Measurements from ENCODE around the gene USP20.

USP20 gene

DNA sequence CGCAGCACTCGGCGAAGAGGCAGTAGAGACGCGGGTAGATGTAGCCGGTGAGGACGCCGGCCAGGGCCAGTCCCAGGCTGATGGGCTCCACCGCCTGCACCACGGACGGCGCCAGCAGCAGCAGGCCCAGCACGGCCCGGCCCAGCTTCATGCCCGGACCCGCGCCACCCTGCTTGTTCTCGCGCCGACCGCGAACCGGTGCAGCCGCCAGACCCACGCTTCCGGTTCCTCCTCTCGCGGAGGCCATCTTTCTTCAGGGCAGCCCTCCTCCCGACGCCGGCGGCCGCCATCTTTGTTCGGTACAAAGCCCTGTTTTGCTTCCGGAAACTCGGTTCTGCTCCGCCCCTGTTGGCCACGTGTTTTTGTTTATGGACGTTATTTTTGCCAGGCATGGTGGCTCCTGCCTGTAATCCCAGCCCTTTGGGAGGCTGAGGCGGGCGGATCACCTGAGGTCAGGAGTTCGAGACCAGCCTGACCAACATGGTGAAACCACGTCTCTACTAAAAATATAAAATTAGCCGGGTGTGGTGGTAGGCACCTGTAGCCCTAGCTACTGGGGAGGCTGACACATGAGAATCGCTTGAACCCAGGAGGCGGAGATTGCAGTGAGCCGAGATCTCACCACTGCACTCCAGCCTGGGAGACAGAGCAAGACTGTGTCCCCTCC lies 11.2 kb upstream of the USP20 start, which contains the start of gene TOR1A:
TSS of gene TOR1A (minus strand) at position 202 of the 667 bp plus-strand sequence. CDS start at position 151, 51 bp downstream.
- DNase-seq, result peak; percentile 93

DNA sequence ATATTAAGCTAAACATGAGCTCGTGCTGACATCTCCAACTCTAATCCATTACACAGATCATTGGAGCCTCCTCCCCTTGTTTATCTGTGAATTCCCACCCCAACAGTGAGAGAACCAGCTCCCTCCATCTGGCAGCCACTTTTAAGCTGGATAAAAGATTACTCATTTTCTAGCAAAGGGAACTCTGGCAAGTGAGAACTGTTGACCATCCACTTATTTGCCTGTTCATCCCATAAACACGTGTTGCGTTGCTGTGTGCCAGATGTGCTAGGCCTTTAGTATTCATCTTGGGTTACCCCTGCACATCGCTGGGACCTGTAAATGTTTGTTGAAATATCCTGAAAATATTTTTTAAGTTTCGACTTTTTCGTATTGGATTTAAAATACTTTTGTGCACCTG lies 8.9 kb upstream of the USP20 start:
- no peak for DNase-seq

DNA sequence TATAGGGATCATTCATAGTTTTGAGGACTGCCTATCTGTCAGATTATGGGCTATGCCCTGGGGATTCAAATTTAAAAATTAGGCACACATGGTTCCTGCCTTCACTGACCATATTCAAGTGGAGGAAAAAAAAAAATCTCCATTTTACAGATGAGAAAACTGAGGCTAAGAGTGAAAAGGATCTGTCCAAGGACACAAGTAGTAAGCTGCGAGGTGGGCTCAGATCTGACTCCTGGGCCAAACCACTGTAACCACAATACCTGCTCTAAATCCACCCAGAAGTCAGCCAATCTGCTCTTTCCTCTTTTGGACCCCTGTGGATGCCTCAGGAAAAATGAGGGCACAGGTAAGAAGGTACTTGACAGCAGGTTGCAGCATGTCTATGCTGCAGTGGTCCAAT lies 8.5 kb upstream of the USP20 start:
- DNase-seq, result no peak

DNA sequence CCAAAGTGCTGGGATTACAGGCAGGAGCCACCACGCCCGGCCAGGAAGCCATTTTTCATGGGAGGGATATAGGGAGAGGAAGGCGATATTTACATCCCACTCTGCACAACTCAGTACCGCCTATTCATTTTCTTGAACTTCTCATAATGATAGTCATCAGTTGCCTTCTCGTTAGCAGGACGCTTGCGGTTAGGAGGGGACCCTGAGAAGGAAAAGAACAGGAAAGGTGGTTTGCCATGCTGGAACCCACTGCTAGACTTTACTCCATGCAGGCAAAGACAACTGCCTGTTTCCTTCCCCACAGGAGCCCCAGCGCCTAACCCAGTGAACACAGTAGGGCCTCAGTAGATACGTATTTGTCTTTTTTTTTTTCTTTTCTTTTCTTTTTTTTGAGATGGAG lies 7.2 kb upstream of the USP20 start:
- no peak for DNase-seq

DNA sequence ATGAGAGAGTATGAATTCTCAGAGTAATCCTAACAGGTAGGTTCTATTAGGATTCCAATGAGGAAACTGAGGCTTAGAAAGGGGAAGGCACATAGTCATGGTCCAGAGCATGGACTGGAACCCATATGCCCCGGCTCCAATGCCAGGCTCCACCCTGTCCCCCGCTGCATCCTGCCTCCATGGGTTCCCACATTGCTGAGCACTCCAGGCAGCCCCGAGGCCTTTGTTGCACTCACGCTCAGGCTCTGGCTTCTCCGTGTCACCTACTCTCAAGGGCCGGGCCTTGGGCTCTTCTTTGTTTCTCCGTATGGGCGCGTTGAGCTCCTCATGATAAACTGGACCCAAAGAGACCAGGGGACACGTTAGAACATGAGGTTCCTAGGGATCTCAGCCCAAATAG lies 6.3 kb upstream of the USP20 start:
- no peak for DNase-seq

DNA sequence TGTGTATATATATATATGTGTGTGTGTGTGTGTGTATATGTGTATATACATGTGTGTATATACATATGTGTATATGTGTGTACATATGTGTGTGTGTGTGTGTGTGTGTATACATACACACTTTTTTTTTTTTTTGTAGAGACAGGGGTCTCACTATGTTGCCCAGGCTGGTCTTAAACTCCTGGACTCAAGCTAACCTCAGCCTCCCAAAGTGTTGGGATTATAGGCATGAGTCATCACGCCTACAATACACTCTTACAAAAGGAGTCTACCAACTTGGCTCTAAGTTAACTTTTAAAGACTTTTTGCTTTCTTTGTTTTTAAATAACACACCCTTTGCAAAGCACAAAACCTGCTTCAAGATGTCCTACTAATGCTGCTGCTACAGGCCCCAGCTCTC lies 2.3 kb upstream of the USP20 start:
- no peak for DNase-seq

DNA sequence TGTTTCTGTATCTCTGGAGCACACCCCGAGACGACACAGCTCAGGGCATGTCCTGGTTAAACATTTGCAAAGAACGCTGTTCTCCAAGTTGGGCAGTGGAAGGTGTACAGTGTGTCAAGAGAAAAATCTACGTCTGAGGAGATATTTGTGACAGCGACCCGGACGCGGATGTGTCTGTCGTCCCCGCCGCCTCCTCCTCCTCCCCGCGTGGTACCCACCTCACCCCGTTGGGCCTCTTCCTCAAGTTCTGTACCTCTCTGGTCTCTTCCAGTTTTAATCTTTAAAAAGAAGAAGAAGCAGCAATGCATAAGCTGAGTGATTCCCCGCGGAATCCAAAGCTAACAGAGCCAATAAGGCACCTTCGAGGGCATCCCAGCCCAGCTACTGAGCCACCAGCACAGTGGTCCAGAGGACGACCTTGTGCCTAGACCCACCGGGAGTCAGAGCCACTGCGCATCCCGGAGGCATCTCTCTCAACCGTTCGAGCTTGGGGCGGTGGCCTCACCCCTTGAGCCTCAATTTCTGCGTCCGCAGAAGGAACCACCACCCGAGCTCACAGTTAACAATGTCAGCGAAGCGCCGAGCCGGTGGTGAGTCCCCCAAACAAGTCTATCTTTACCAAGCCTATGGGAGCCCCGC lies 650 bp upstream of the USP20 start:
- DNase-seq, result peak in 1 of 2 donors; percentile 39

DNA sequence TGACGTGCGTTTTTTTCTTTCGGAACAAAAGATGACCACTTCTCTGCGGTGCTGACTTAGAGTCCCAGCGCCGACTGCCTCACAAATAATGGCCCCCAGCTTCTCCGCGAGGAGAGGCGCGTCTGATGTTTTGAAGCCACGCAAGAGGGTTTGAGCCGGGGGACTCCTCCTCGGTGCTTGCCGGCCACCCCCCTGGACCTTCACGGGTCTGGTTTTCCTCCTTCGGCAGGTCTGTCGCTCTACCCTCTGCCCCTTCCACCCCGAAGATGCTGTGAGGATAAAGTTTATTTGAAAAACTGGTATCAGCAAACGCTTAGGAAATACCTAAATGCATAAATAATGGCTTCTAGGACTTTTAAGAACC lies 584 bp downstream of the USP20 start:
- DNase-seq, result no peak

DNA sequence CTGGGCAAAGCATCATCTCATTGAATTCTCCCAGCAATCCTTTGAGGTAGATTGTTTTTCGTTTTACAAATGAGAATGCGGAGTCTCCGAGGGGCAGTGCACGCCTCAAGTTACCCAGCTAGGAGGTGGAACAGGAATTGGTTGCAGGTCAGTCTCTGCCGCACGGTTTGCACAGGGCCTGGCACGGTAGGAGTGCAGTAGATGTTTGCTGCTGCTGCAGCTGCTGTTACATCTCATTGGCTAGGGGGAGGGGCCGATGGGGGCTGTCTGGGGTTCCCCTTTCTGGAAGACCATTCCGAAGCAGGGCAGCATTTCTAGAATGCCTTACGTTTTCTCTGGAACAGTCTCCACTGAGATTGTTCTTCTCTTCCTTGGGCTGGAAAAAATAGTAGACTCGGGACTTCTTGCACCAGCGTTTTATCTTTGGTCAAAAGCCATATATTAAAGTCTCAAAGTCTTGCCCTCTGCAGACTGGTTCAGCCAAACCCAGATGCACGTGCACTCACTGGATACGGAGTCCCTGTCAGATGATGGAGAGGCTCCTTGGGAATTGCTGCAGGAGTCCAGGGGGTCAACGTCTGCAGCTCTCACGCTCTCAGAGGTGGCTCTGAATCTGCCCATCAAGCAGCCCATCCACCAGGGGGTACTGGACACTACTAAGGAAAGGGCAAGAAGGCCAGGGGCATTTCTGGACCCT lies 1.2 kb downstream of the USP20 start:
- peak; percentile 53 to 58 for DNase-seq

DNA sequence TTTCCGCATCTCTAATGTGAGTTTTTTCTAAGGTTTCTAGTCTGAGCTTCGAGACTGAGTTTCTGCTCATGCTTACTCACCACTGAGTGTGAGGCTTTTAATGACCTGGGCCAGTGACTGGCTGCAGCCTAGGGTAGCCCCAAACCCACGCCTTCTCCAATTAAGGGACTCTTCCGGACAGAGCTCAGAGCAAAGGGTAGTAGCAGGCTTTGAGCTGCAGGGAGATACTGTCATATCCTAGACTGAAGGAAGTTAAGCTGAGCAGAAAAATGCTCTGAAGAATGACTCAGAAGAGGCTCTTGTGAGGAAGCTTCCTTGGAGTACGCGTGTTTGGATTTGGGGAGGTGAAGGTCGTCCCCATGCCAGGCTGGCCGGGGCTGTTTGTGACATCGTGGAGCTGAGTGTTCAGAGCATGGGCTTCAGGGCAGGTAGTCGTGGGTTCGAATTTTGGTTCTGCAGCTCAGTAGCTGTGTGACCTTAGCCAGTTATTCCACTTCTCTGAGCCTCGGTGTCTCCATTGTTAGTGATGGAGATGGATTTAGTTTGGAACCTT lies 3.5 kb downstream of the USP20 start:
- no peak for DNase-seq

DNA sequence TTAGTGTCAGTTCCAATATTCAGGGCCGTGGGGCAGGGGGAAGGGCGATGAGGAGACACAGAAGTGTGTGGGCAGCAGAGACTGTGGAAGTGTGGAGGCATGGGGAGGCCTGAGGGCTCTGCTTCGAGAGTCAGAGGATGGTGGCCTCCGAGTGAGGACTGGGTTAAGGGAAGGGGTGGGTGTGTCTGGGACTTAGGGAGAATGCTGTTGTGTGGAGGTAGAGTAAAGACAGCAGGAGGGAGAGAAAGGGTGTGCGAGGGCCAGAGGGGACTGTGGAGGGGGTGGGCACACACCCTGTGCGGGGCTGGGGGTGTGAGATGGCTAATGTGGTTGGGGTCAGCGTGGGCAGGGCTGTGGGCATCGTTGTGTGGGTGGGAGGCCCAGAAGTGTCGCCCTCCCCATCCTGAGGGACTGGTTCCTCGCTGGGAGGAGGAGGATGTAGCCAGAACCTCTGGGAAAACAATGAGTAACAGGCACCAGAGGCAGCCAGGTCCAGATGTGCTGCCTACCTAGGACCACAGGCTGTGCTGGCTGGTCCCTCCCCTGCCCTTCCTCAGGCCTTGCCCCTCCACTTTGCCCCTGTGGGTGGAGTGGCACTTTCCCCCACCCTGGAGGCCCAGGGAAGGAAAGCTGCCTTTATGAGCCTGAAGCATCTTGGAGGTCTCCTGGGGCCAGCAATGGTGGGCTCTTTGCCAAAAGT lies 4.2 kb downstream of the USP20 start:
- no peak for DNase-seq

DNA sequence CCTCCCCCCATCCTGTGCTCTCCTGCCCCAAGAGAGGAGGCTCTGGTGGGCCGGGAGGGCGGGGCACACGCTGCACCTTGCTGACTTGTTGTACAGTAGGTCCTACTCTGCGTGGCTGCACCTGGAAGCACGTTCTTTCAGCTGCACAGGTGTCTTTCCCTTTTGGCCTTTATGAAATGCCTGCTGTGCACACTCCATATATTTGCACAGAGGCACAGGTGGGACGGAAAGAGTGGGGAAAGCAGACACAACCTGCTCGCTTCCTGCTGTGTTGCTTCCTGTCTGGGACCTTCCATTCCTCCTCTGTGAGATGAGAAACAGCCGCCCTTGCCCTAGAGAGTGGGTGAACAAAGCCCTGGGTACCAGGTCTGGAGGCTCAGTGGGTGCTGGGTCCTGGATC lies 4.8 kb downstream of the USP20 start:
- DNase-seq, result no peak

DNA sequence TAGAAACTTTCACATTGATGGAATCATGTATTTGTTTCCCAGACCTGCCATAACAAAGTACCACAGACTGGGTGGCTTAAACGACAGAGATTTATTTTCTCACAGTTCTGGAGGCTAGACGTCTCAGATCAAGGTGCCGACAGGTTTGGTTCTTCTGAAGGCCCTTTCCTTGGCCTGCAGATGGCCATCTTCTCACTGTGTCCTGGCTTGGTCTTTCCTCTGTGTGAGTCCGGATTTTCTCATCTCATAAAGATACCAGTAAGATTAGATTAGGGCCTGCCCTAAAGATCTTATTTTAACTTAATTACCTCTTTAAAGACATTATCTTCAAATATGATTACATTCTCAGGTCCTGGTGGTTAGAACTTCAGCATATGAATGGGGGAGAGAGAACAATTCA lies 5.8 kb downstream of the USP20 start:
- no peak for DNase-seq

DNA sequence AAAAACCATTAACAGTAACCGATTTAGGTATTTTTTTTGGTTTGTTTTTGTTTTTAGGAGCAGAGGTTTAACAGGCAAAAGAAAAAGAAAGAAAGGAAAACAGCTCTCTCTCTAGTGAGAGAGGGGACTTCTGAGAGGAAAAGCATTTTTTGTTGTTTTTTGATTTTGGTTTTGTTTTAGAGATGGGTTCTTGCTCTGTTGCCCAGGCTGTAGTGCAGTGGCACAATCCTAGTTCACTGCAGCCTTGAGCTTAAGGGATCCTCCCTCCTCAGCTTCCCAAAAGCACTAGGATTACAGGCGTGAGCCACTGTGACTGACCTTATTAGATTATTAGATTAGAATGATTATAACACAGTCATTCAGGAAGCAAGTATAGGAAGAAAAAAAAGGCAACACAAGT lies 10.1 kb downstream of the USP20 start:
- DNase-seq, result no peak

DNA sequence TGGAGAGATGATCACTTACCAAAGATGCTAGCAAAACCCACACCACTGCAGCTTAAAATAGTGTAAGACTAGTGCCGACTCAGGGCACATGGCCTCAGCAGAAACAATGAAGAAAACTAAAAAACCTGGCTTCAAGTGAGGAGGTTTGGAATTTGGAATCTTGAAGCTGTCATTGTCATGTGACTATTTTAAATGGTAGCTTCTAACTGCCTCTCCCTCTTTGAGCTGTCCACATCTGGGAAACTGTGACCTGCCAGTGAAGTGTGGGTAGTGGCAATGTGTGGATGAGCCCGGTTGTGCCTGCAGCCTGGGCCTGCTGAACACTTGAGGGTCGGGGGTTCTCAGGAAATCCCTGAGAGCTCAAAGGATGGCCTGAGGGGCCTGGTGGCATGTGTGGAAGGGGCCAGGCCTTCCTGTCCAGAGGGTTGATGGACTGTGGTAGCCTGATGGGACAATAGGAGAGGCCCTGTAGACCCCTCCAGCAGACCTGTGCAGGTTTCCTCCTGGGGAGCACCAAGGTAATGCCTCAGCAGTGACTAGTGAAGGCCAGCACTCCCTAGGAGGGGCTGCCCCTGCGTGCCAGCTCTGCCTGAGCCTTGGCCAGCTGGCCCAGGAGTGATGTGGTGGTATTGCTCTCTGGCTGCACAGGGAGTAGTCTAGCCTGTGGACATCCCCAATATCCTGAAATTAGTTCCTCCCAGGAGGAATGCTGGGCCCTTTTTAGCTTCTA lies 13.6 kb downstream of the USP20 start:
- DNase-seq, result no peak

DNA sequence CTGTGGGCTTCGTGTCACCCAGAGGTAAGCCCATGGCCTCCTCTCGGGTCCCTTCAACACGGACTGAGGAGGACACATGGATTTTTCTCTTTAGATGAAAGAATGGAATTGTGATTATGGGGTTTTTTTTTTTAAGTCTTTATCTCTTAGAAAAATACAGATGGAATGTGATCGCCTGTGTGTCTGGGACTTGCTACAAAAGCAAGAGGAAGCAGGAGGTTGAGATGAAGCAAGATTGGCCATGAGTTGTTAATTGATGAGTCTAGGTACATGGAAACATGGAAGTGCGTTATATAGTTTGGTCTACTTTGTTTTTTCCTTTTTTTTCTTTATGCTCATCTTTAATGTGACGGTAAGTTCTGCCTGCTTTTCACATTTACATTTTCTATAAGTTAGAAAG lies 14.6 kb downstream of the USP20 start:
- no peak for DNase-seq

DNA sequence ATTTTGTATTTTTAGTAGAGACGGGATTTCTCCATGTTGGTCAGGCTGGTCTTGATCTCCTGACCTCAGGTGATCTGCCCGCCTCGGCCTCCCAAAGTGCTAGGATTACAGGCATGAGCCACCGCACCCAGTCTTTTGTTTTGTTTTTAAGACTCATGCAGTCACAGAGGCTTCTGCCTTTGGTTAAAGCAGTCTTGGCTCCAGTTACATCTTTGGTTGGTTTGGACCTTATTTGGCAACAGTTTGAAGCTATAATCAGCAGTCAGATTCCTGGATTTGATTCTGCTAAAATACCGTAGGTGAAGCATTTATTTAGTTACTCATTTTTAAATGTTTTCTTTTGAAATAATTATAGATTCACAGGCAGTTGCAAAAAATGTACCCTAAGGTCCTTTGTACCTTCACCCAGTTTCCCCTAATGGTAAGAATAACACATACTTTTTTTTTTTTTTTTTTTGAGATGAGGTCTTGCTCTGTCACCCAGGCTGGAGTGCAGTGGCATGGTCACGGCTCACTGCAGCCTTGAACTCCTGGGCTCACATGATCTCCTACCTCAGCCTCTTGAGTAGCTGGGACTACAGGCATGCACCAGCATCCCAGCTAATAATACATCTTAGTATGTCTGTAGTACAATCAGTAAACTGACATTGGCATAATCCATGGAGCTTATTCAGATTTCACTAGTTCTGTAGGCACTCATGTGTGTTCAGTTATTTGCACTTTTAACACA lies 15.7 kb downstream of the USP20 start:
- DNase-seq, result no peak

DNA sequence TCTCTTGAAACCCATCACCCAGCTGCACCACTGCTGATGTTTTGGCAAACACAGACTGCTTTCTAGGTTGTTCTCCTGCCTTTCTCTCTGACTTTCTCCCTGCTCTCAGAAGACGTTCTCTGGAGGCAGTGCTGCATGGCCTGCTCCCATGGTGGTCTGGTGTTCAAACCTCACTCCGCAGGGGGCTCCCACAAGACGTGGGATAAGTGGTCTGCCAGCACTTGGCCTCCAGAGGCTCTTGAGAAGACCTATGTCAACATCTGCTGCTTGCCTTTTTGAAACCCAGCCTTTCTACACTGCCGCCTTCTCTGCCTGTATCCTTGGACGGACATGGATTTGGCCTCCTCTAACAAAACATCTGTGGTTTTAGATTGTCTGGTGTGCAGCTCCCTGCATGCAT lies 16.6 kb downstream of the USP20 start:
- DNase-seq, result no peak

DNA sequence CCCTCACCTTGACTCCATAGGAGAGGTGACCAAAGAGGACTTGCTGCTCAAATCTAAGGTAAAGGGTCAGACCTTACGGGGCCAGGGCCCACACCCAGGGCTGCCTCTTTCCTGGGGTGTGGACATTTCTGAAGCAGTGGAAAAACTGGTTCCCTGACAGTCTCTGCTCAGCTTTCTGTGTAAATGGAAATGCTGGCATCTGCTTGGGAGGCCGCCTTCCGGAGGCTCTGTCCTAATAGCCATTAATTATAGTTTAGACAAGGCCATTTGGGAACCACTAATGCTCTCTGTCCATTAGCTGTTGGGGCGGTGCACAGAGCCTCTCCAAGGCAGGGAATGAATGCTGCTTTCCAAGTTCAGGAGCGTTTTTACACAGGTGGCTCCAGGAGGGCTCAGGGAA lies 17.3 kb downstream of the USP20 start:
- DNase-seq, result no peak

DNA sequence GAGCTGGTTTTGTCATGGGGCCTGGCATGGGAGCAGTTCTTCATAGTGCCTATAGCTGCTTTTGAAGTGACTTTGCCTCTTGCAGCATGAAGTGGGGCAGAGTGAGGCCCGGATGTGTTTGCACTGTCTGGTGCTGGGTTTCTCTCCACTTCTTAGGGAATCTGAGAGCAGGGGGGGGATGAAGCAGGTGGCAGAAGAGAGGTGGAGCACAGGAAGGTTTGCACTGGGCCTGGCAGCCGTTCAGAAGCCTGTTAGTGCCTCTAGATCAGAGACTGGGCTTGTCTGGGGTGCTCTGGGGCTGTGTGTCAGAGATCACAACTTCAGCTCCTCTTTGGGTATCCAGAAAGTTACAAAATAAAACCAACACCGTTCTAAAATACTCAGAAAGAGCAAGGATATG lies 18.4 kb downstream of the USP20 start:
- no peak for DNase-seq

DNA sequence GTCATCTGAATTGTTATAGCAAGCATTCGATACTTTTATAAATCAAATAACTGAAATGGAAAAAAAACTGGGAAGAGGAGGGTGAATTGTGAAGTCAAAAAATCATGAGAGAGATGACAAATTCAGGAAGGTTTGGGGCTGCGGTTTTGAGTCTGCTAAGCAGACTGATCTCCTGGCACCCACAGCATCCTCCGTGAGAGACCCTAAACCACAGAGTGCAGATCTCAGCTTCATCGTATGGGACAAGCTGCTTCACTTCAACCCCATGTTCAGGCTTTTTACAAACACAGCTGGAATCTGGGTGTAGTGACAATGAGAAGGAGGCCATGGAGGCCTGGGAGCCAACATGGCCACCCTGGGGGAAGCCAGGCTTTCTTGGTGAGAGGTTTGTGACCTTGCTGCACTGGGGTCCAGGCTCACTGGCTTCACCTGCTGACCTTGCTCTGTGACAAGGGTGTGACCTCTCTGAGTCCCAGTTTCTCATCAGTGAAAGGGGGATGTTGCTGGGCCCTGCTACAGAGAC lies 19.4 kb downstream of the USP20 start:
- DNase-seq, result no peak

DNA sequence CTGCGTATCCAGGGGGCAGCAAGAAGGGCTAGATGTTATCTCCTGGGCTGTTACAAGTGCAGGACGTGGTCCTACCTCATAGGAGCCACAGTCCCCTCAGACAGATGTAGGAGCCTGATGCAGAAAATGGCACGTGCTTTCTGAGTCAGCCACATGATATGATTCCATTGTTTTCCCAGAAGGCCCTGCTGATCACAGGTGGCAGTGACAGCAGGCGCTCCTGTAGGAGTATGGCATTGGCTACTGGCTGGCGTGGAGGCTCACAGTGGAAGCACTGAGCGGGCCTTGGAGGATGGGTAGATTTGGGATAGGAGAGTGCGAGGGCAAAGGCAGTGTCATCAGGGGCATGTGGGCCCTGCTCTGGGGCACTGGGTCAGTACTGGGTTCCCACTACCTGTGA lies 21.9 kb downstream of the USP20 start:
- DNase-seq, result no peak
